ENCODE measurements around the gene VWA3B.
"Not testable (repeated sequence)": the region's sequence is repeated elsewhere in the genome, so short reads cannot be mapped to it uniquely, and the experiment has no call there.

The VWA3B gene

DNA sequence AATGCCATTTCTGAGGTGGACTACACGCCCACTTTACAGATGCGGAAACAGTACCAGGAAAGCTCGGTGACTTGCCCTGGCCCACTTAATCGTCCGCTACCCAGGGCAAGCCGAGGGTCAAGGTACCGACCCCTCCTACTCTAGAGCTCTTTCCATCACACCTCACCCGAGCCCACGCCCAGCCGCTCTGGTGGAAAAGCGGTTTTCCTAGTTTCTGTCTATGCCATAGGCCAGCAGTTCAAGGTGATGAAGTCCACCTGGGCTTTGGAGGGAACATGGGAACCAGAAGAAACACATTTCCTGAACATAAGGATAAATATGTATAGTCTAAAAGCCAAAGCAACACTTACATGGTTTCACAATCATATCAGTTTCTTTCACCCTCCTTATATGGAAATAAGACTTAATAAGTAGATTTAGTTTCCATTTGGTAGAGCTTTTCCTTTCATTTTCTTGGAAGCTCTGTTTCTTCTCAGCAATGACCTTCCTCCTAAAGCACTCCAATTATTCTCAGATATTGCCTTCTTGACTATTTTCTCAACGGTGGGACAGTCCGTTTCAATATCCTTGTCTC lies 567 bp downstream of the VWA3B start:
- no peak for DNase-seq

DNA sequence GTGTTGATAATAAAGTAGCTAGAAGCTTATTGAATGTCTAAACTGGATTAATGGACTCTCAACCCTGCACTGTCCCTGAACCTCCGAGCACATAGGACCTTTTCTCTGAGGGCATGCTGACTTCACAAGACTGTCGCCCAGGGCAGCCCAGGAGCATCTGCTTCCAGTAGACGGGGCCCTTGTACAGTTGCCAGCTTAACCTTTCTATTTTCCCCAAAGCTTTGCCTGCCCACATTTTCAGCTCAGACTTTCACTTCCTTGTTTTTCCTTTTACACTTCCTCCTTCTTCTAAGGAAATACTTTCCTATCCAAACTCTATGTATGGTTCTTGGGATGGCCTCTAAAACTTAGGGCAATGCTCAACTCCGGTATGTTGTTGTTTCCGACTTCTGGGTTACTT lies 1.3 kb downstream of the VWA3B start:
- no peak for DNase-seq

DNA sequence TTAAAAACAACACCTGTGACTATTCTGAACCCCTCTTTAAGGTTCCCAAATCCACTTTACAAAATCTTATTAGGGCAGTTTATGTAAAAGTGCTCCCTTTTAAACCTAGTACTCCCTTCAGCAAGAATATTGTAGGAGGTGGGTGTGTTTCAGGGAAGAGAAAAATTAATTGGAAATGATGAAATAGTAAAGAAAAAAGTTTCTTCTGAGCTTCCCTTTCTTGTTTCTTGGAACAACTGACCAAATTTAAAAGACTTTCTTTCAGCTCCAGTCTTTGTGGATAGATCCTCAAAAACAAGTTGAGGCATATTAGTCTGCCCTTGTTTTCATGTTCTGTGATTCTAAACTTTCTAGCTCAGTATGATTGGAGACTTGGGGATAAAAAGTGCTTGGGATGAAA lies 3.0 kb downstream of the VWA3B start:
- no peak for DNase-seq

DNA sequence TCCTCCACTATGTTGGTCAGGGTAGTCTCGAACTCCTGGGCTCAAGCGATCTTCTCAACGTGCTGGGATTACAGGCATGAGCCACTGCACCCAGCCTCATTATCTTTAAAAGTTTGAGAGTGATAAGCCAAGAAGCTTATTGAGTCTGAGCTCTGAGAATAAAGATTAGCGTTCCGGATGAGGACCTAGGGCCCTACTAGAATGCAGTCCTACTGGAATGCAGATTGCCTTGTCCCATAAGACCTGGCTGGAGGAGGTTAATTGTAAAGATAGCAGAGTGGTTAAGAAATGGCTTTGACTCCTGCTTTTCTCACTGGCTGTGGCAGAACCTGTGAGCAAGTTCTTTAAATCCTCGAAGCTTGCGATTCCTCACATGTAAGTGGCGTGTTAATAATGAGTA lies 4.0 kb downstream of the VWA3B start:
- DNase-seq: no peak

DNA sequence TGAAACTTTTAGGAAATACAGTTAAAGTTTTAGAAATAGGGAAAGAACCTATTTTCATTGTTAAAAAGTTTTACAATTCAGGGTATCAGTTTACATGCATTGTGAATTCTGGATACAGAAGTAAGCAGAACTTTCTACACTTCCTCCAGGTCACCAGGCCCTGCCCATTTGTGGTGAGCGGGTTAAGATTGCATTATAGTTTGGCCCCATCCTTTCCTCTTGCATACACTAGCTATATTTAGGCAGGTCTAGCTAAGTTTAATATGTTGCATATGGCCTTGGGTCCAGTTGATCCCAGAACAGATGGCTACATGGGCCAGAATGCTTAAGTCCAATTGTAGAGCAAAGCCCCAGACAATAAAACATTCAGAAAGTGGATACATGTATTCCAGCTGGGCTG lies 4.8 kb downstream of the VWA3B start:
- DNase-seq: no peak

DNA sequence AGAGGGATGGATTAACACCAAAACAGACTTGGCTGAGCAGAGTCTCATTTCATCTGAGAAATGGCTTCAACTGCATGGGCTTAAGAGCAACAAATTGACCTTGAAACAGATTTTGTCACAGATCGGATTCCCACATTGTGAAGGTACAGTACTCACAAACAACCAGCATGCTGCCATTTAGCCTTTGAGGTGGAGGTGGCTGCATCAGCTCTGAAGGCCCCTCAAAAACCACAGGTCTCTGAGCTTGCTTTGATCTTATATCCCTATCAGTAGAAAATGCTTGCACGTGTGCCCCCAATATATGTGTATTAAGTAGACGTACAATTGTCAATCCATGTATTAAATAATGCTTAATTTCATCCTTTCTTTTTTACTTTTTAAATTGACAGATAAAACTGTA lies 6.2 kb downstream of the VWA3B start:
- no peak for DNase-seq

DNA sequence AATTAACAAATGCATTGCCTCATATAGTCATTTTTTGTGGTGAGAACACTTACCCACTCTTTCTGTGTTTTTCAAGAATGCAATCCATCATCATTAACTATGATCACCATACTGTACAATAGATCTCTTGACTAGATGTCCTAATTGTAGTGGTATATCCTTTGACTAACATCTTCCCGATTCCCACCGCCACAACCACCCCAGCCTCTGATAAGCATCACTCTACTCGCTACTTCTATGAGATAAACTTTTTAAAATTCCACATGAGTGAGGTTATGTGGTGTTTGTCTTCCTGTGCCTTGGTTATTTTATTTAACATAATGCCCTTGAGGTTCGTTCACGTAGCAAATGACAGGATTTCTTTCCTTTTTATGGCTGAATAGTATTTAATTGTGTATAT lies 6.6 kb downstream of the VWA3B start:
- DNase-seq: no peak

DNA sequence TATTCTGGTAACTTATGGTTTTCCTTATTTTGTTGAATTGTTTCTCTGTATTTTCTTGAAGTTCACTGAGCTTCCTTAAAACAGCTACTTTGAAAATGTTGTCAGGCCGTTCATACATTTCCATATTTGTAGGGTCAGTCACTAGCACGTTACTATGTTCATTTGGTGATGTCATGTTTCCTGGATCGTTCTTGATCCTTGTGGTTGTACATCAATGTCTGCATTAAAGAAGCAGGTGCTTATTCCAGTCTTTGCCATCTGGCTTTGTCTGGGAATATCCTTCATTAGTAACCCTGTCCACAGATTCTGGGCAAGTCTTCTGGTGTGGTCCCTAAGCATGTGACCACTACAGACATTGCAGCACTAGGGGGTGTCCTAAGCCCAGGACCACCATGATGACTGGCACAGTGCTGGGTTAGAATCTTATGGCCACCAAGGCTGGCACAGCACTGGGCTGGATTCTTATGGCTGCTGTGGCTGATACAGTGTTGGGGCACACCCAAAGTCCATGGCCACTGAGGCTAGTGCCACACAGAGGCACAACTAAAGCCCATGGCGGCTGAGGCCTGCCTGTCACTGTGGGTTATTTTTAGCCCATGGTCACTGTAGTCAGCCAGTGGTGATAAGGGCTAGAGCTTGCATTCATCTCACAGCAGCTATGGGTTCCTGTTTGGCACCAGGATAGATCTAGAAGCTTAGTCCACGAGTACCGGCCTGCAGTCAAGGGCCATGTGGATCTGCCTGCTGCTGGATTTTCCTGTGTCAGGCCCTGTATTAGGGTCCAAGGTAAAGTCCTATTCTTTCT lies 13.2 kb downstream of the VWA3B start:
- DNase-seq: no peak

DNA sequence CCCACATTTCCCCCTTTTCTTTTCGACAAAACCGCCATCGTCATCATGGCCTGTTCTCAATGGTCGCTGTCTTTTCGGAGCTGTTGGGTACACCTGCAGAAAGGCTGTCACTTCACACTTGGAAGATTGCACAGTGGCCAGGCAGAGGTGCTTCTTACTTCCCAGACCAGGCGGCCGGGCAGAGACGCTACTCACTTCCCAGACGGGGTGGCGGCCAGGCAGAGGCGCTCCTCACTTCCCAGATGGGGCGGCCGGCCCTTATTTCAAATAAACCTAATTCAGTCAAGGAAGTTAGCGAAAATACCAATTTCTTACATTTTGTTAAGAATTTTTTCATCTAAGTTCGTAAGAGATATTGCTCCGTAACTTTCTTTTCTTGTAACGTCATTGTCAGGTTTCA lies 15.3 kb downstream of the VWA3B start:
- not testable (repeated sequence) for DNase-seq

DNA sequence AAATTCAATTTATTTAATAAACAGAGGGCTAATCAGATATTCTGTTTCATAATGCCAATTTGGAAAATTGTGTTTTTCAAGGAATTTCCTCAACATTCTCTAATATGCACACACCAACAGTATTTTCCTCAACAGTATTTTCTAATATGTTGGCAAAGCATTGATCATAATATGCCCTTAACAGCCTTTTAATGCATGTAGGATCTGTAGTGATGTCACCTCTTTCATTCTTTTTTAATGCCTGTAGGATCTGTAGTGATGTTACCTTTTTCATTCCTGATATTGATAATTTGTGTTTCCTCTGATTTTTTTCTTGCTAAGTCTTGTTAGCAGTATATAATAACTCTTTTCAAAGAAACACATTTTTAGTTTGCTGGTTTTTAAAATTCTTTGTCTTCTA lies 15.9 kb downstream of the VWA3B start:
- no peak for DNase-seq

DNA sequence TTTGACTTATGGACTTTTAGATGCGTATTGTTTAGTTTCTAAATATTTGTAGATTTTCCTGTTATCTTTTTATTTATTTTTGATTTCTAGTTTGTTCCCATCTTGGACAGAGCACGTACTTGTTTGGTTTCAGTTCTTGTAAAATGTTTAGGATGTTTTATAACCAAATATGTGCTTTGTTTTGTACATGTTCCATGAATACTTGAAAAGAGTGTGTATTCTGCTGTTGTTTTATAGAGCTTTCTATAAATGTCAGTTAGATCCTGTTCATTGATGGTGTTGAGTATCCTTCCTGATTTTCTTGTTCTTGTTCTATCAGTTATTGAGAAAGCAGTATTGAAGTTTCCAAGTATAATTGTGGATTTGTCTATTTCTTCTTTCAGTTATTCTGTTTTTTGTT lies 21.1 kb downstream of the VWA3B start:
- DNase-seq: no peak

DNA sequence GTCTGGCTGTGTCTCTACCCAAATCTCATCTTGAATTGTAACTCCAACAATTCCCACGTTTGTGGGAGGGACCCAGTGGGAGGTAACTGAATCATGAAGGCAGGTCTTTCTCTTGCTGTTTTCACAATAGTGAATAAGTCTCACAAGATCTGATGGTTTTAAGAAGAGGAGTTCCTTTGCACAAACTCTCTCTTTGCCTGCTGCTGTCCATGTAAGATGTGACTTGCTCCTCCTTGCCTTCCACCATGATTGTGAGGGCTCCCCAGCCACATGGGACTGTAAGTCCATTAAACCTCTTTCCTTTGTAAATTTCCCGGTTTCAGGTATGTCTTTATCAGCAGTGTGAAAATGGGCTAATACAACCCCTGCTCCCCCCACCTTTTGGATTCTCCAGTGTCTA lies 23.8 kb downstream of the VWA3B start:
- DNase-seq: no peak

DNA sequence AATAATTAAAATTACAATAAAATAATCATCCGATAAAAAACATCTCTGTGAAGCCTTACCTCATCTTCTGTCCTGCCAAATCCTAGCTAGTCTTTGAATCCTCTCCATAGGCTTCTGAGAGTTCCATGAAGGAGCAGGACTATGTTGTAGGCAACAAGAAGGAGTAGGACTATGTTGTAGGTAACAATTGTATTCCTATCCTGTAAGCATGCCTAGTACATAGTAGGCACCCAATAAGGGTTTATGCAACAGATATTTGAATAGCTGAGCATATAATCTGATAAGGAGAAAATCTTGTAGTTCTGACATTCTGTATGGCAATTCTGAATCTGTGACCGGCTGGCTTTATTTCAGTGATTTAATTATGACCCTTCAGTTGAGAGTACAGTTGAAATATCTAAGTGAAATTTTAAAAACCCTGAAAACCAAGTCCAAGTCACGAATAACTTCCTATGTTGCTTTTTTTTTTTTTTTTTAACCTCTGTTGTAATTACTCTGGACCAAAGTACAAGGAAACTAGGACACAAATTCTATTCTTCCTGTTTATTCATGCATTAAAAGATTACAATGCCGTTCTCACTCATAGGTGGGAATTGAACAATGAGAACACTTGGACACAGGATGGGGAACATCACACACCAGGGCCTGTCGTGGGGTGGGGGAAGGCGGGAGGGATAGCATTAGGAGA lies 27.8 kb downstream of the VWA3B start:
- no peak for DNase-seq

DNA sequence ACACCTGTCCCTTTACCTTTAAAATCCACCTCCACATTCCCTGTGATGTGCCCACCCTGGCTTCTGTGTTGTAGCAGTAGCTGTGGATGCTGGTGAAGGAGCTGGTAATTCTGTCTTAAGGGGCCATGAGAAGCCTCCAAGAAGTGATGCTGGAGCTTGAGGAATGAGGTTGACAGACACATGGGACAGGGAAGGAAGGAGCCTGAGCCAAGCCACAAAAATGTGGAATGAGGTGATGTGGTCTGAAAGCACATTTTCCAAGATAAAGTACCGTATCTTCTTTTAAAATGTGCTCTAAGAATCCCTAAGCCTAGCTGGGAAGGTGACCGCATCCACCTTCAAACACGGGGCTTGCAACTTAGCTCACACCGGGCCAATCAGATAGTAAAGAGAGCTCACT lies 31.2 kb downstream of the VWA3B start:
- no peak for DNase-seq

DNA sequence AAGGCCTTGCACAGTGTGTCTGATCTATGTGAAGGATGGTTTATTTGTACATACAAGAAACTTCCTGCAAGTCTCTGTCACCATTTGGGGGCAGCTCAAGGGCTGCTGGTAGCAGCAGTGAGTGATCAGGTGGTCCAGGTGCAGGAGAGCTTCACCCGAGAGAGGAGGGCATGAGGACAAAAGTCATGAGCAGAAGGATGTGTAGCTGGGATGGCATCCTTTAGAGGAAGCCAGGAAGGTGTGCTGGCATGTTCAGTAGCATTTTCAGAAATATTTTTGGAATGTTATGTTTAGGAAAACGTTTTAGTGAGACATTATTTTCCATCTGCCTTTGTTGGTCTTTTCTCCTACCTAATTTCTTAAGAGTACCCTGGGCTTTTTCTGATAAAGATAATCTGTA lies 31.9 kb downstream of the VWA3B start:
- DNase-seq: no peak

DNA sequence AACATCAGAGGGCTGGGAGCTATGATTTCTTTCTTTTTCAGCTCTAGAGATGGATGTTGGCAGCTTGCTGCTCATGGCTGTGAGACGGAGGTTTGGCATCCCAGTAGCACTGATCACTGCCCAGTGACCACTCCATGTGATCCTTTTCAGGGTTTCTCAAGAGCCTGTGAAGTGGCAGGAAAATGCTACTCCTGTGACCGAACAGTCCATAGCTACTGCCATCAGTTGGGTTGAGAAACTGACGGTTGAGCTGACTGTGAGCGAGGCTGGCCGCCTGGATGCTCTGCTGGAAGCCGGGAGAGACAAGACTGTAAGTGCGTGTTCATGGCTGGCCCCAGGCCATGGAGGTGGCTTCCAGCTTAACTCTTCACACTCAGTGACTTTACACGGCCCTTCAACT lies 34.2 kb downstream of the VWA3B start:
- no peak for DNase-seq

DNA sequence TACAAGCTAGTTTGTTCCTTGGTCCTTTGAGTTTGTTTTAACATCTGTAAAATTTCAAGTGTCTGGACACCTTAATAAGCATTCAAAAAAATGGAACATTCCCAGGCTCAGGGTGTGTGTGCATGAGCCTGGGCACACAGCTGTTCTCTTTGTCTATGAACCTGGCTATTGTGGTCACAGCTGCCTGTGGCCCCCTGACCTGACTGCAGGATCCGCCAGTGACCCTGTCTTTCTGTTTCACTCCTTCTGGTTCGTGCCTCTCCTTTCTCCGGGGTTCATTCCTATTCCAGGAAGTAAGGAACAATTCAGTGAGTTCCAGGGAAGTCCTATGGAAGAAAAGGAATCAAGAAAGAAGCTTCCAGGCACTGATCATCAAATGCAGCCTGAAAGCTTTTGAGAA lies 35.6 kb downstream of the VWA3B start:
- DNase-seq: no peak

DNA sequence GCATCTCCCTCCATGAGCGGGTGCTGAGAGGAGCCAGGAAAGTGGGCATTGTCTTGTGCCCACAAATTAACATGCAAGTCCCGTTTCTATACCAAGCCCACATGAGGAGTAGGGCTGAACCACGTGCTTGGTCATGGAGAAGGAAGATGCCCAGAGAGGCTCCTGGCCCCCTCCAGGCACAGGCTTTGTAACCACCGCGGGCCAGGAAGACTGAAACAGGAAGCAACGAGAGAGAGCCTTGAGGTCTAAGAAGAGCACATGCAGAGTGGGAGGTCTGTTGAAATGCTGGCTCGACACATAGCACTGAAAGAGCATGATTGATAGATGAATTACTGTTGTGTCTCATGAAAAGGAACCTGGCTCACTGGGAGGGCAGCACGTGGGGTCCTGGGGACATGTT lies 36.3 kb downstream of the VWA3B start:
- no peak for DNase-seq

DNA sequence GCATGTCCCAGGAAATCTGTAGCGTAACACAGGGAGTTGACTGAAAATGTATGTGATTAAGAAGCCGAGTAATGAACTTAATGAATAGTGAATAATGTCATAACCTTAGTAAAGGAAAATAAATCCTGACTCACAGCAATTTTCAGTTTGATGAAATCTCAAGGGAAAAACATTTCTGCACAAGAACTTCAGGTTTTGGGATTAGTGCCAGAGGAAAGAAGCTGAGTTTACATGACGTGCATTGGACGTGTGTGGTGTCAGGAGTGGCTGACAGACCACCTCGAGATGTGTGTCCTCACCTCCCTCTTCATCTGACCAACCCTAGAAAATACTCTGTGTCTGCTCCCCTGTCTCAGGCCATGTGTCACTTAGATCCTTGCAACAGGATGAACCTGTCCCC lies 39.1 kb downstream of the VWA3B start:
- DNase-seq: no peak

DNA sequence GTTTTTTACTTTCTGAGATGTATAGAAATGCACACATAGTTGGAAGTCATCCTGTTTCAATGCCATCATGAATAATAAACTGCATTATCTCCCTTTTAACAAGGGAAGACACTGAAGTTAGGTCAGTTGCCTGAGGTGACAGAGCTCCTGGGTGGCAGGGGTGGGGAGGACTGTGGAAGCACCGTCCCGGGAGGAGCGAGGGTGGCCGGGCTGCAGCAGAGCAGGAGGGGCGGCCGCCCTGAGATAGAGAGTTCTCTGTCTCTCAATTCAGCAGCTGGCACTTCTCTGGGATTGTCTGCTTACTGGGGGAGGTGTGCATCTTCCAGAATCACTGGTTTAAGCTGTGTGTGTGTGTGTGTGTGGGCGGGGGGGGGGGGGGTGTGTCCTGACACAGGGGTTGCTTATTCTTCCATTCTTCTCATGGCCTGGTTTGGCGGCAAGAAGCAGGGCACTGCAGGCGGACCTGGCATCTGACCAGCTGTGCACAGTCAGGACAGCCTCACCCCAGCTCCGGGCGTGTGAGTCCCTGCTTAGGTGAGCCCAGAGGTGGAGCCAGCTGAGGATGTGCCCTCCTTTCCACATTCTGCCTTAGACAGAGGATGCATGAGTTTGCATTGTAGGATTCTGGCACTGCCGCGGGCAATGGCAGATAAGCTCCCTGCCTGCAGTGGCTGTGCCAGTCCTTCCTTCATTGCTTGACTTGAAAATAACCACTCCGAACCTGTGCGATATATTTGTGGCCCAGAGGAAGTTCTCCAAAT lies 40.4 kb downstream of the VWA3B start:
- no peak for DNase-seq

DNA sequence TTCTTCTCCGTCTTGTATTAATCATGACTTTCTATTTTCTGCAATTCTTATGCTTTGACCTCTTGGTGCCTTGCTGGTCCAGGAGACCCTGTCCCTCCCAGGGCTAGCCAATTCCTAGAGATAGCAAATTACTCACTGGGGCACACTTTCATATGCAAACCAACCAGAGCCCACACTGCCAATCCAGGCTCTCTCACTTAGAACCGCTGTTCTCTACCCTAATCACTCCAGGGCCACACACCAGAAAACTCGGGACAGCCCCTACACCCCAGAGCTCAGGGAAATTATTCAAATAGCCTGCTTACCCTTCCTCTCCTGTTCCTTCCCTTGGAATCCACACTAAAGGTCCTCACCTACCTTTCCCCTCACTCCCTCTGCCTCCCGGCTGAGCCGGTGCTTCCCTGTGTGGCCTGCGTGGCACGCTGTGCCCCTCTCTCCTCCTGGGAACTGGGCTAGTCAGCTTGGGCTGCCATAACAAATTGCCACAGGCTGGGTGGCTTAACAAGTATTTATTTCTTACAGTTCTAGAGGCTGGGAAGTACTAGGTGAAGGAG lies 41.7 kb downstream of the VWA3B start:
- DNase-seq: no peak

DNA sequence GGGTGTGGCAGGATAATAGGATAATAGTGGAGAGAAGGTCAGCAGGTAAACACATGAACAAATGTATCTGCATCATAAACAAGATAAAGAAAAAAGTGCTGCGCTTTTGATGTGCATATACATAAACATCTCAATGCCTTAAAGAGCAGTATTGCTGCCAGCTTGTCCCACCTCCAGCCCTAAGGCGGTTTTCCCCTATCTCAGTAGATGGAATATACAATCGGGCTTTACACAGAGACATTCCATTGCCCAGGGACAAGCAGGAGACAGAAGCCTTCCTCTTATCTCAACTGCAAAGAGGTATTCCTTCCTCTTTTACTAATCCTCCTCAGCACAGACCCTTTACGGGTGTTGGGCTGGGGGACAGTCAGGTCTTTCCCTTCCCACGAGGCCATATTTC lies 43.1 kb downstream of the VWA3B start:
- not testable (repeated sequence) for DNase-seq

Data from SW 1271 (cell line).